ENCODE data around the gene ZSWIM3. TPM values are rescaled to one million over a fixed set of nuclear protein-coding genes. Genes with fewer than 3 reads are reported as not detected.
A peak's percentile ranks its signal among the peaks of the same experiment; 100 is the strongest.

ZSWIM3 gene
- polyA plus RNA-seq, 1 donor from 2014 or later = 14.3 TPM

GRCh38 chr20:45832619-45833018, 24.8 kb upstream of the ZSWIM3 start:
- no peaks in the 10 kb centered on the region for H3K27me3 ChIP-seq (ENCODE audit: insufficient read depth, low read depth, low read length)
- H3K27ac ChIP-seq (ENCODE audit: low read length) = no peak overlapping the region
- no peaks in the 10 kb centered on the region for H4K20me1 ChIP-seq (ENCODE audit: insufficient read depth)
- no peaks in the 10 kb centered on the region for H3F3A ChIP-seq (ENCODE audit: insufficient read depth, low read length, poor library complexity, severe bottlenecking)
- H3K79me2 ChIP-seq (replicated peaks; ENCODE audit: insufficient read depth, low read length) = no peaks in the 10 kb centered on the region
- no peaks in the 10 kb centered on the region for H3K9me2 ChIP-seq (ENCODE audit: insufficient read depth, low read length)
- H3K9ac ChIP-seq (ENCODE audit: low read length) = no peak overlapping the region
- TF ChIP-seq MXI1 (conservative IDR thresholded peaks at IDR 0.05; ENCODE audit: poor library complexity, severe bottlenecking) (no peak), TAF1 (IDR thresholded peaks at IDR 0.05; ENCODE audit: low read depth) (no peak), EZH2 (IDR thresholded peaks at IDR 0.05; ENCODE audit: borderline replicate concordance, insufficient read depth, low read length, poor library complexity, severe bottlenecking) (no peak), SMC3 (conservative IDR thresholded peaks at IDR 0.05; ENCODE audit: poor library complexity) (no peak), CTCF (IDR thresholded peaks at IDR 0.05; ENCODE audit: poor library complexity, severe bottlenecking) (no peak), EP300 (conservative IDR thresholded peaks at IDR 0.05; ENCODE audit: poor library complexity, severe bottlenecking) (no peak), REST (IDR thresholded peaks at IDR 0.05; ENCODE audit: borderline replicate concordance) (no peak)
- no peak overlapping the region for H2AFZ ChIP-seq (ENCODE audit: low read depth, low read length)
- H3K4me2 ChIP-seq (ENCODE audit: low read length) = no peak overlapping the region
- no peak overlapping the region for H3K4me3 ChIP-seq (ENCODE audit: low read length)
- H3K36me3 ChIP-seq (ENCODE audit: insufficient read depth, low read length) = no peaks in the 10 kb centered on the region
- no peaks in the 10 kb centered on the region for H3K9me3 ChIP-seq (ENCODE audit: low read length)

GRCh38 chr20:45833030-45833882, 24.2 kb upstream of the ZSWIM3 start, which contains the start of gene SNX21:
Gene SNX21 (plus strand): TSS chr20:45833799. CDS start chr20:45833920, 121 bp downstream.
- peak within 1 kb of the TSS; percentile 68 for H3K9ac ChIP-seq (ENCODE audit: low read length)

More at GRCh38 chr20:45833030-45833882, 24.2 kb upstream of the ZSWIM3 start, which contains the start of gene SNX21:
- Histone ChIP-seq H2AFZ (ENCODE audit: low read depth, low read length) (peak within 1 kb of the TSS; percentile 45), H3K9me2 (ENCODE audit: insufficient read depth, low read length) (no peaks in the 10 kb centered on the region), H3K79me2 (replicated peaks; ENCODE audit: insufficient read depth, low read length) (no peaks in the 10 kb centered on the region), H3K4me2 (ENCODE audit: low read length) (peak within 1 kb of the TSS; percentile 48), H3K27me3 (ENCODE audit: insufficient read depth, low read depth, low read length) (no peaks in the 10 kb centered on the region), H4K20me1 (ENCODE audit: insufficient read depth) (no peaks in the 10 kb centered on the region), H3K9me3 (ENCODE audit: low read length) (no peaks in the 10 kb centered on the region), H3K4me3 (ENCODE audit: low read length) (peak within 1 kb of the TSS; percentile 76), H3K27ac (ENCODE audit: low read length) (no peak within 1 kb of the TSS), H3K36me3 (ENCODE audit: insufficient read depth, low read length) (no peaks in the 10 kb centered on the region), H3F3A (ENCODE audit: insufficient read depth, low read length, poor library complexity, severe bottlenecking) (no peaks in the 10 kb centered on the region)
- no peak for TF ChIP-seq TAF1 (IDR thresholded peaks at IDR 0.05; ENCODE audit: low read depth)
- TF ChIP-seq MXI1 (conservative IDR thresholded peaks at IDR 0.05; ENCODE audit: poor library complexity, severe bottlenecking) = peak; percentile 25
- no peak for TF ChIP-seq SMC3 (conservative IDR thresholded peaks at IDR 0.05; ENCODE audit: poor library complexity)

Data from neural cell (in vitro differentiated cells).